Trophoblast cell (in vitro differentiated cells and primary cell): ENCODE measurements around the gene UBE2L6.

ENCODE experiments used
- DNase-seq, 2 donors: peaks; one replicate each; pipeline ENCODE4 v3.0.0-alpha.2; 2016
- H2AFZ ChIP-seq: 2 replicates; pipeline ENCODE4 v1.6.1; 2013; ENCODE audit warnings: low read length, moderate library complexity, mild to moderate bottlenecking; ENCODE audit not compliant: insufficient read depth, poor library complexity
- H2AK5ac ChIP-seq: 2 replicates; pipeline ENCODE4 v1.6.1; 2013; ENCODE audit warnings: mild to moderate bottlenecking, low read length
- H2BK120ac ChIP-seq: 2 replicates; pipeline ENCODE4 v1.6.1; 2013; ENCODE audit warnings: low read length, mild to moderate bottlenecking, moderate library complexity; ENCODE audit not compliant: insufficient read depth, poor library complexity
- H2BK12ac ChIP-seq: 2 replicates; pipeline ENCODE4 v1.6.1; 2013; ENCODE audit warnings: mild to moderate bottlenecking, low read length, moderate library complexity
- H2BK5ac ChIP-seq: 2 replicates; pipeline ENCODE4 v1.6.1; 2013; ENCODE audit warnings: low read length, low read depth, moderate library complexity, mild to moderate bottlenecking; ENCODE audit not compliant: poor library complexity
- H3K14ac ChIP-seq: 2 replicates; pipeline ENCODE4 v1.6.1; 2013; ENCODE audit warnings: mild to moderate bottlenecking, low read length
- H3K18ac ChIP-seq: 2 replicates; pipeline ENCODE4 v1.6.1; 2013; ENCODE audit warnings: mild to moderate bottlenecking, low read length
- H3K23ac ChIP-seq: 2 replicates; pipeline ENCODE4 v1.6.1; 2013; ENCODE audit warnings: low read length
- H3K27ac ChIP-seq: 2 replicates; pipeline ENCODE4 v1.5.1; 2013; ENCODE audit warnings: low read depth, mild to moderate bottlenecking, inconsistent platforms, low read length, moderate library complexity
- H3K27me3 ChIP-seq: 2 replicates; pipeline ENCODE4 v1.6.1; 2013; ENCODE audit warnings: inconsistent platforms, mild to moderate bottlenecking, low read length, moderate library complexity; ENCODE audit not compliant: insufficient read depth
- H3K36me3 ChIP-seq, 2 experiments: 1 replicate in 1 of 2; 2 replicates in 1 of 2; pipeline ENCODE4 v1.6.1; 2013; ENCODE audit warnings: low read length in 2 of 2, mild to moderate bottlenecking in 2 of 2, moderate library complexity in 1 of 2; ENCODE audit not compliant: insufficient read depth in 2 of 2, control insufficient read depth in 1 of 2
- H3K4ac ChIP-seq: 2 replicates; pipeline ENCODE4 v1.6.1; 2013; ENCODE audit warnings: low read depth, mild to moderate bottlenecking, low read length, moderate library complexity
- H3K4me1 ChIP-seq, 2 experiments: 1 replicate in 1 of 2; 2 replicates in 1 of 2; pipeline ENCODE4 v1.6.1; 2013; ENCODE audit warnings: low read length in 2 of 2, mild to moderate bottlenecking in 2 of 2, moderate library complexity in 1 of 2; ENCODE audit not compliant: insufficient read depth in 2 of 2, control insufficient read depth in 1 of 2
- H3K4me2 ChIP-seq: 2 replicates; pipeline ENCODE4 v1.6.1; 2013; ENCODE audit warnings: inconsistent platforms, mild to moderate bottlenecking, low read length, moderate library complexity
- H3K4me3 ChIP-seq: 2 replicates; pipeline ENCODE4 v1.5.1; 2013; ENCODE audit warnings: mild to moderate bottlenecking, low read depth, low read length, inconsistent platforms
- H3K79me1 ChIP-seq: one replicate; pipeline ENCODE4 v1.6.1; 2013; ENCODE audit warnings: low read length
- H3K79me2 ChIP-seq: 2 replicates; pipeline ENCODE4 v1.6.1; 2013; ENCODE audit warnings: low read length, mild to moderate bottlenecking; ENCODE audit not compliant: control insufficient read depth, insufficient read depth, poor library complexity
- H3K9ac ChIP-seq: 2 replicates; pipeline ENCODE4 v1.6.1; 2013; ENCODE audit warnings: mild to moderate bottlenecking, low read length
- H3K9me3 ChIP-seq: 2 replicates; pipeline ENCODE4 v1.6.1; 2013; ENCODE audit warnings: low read depth, mild to moderate bottlenecking, control low read depth, inconsistent platforms, low read length; ENCODE audit not compliant: insufficient read depth
- H4K12ac ChIP-seq: 2 replicates; pipeline ENCODE4 v1.6.1; 2013; ENCODE audit warnings: low read depth, mild to moderate bottlenecking, low read length, moderate library complexity
- H4K8ac ChIP-seq: 2 replicates; pipeline ENCODE4 v1.6.1; 2013; ENCODE audit warnings: low read depth, mild to moderate bottlenecking, low read length, moderate library complexity
- H4K91ac ChIP-seq: one replicate; pipeline ENCODE4 v1.6.1; 2013; ENCODE audit warnings: low read depth, mild to moderate bottlenecking, low read length, moderate library complexity
- WGBS: extraction: QIAGEN DNeasy Blood & Tissue Kit; methylation state at CpG from one replicate; pipeline ENCODE4 v1.1.7; 2013; ENCODE audit warnings: missing lambda C conversion rate; ENCODE audit not compliant: insufficient read length, insufficient coverage; ENCODE audit errors: extremely low coverage; 5-methylcytosine and 5-hydroxymethylcytosine counted together

The UBE2L6 gene

DNA sequence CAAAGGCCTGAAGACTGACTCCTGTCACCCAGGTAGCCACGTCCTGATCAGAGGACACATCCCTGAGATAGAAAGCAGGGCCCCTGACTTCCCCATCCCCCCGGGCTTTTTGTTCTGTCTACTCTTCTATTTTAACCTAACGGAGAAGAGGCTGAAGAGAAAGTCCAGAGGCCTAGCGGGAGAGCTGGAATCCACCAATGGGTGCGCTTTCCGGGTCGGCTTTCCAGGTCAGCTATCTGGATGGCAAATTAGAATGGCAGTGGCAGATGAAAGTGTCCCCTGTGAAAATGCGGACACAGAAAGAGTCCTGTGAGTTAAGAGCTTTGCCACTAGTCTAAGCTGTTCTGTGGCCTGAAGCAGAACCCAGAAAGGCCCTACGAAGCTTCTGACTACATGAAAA, 16.9 kb upstream of the UBE2L6 start:
- no peak overlapping the region for H4K8ac ChIP-seq
- peaks cover 0 to 3% of the 10 kb centered on the region in 2 experiments for H3K4me1 ChIP-seq
- H4K12ac ChIP-seq = no peak overlapping the region
- H2BK5ac ChIP-seq = no peak overlapping the region
- H2AK5ac ChIP-seq = no peak overlapping the region
- no peak overlapping the region for H3K14ac ChIP-seq
- DNase-seq = no peak
- H3K4me3 ChIP-seq = no peak overlapping the region
- no peaks in the 10 kb centered on the region for H3K27me3 ChIP-seq
- no peak overlapping the region for H3K18ac ChIP-seq
- no peak overlapping the region for H2BK12ac ChIP-seq
- H3K23ac ChIP-seq = no peak overlapping the region
- H3K79me1 ChIP-seq = no peaks in the 10 kb centered on the region
- no peak overlapping the region for H3K4ac ChIP-seq
- no peak overlapping the region for H2BK120ac ChIP-seq
- H3K4me2 ChIP-seq = no peak overlapping the region
- no peak overlapping the region for H3K27ac ChIP-seq
- H4K91ac ChIP-seq = no peak overlapping the region
- H2AFZ ChIP-seq = no peak overlapping the region
- no peaks in the 10 kb centered on the region for H3K36me3 ChIP-seq
- H3K79me2 ChIP-seq = no peaks in the 10 kb centered on the region
- no peak overlapping the region for H3K9ac ChIP-seq
- WGBS = no CpG with 5 or more reads among the region's 9 CpGs
- H3K9me3 ChIP-seq = no peaks in the 10 kb centered on the region

DNA sequence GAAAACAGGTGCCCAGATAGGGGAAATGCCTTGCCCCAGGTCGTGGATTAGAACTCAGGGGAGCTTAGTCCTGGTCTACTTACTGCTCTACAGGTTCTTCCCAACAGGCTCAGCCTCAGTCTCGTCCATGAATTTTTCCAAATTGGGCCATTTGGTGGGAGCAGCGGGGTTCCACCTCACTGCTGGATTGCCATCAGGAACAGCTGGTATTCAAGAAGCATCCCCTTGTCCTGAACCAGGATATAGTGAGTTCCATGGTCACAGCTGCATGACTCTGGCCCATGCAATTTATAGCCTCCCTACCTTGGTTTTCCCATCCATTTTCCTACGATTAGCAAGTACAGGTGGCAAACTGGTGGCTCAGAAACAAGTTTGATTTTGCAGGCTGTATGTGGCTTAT, 6.6 kb upstream of the UBE2L6 start:
- Histone ChIP-seq H3K79me2 (no peaks in the 10 kb centered on the region), H3K4me3 (no peak overlapping the region), H3K23ac (no peak overlapping the region), H3K36me3 (no peaks in the 10 kb centered on the region), H2AFZ (no peak overlapping the region), H4K91ac (no peak overlapping the region), H3K27me3 (no peaks in the 10 kb centered on the region), H2BK120ac (no peak overlapping the region), H3K18ac (no peak overlapping the region), H2AK5ac (no peak overlapping the region), H3K79me1 (no peaks in the 10 kb centered on the region), H3K9ac (no peak overlapping the region), H3K4ac (no peak overlapping the region), H3K14ac (no peak overlapping the region), H2BK12ac (no peak overlapping the region), H3K9me3 (no peaks in the 10 kb centered on the region), H4K8ac (no peak overlapping the region), H3K27ac (no peak overlapping the region), H3K4me1 (no peaks in the 10 kb centered on the region), H3K4me2 (no peak overlapping the region), H4K12ac (no peak overlapping the region), H2BK5ac (no peak overlapping the region)
- WGBS = no CpG with 5 or more reads among the region's 4 CpGs
- no peak for DNase-seq

DNA sequence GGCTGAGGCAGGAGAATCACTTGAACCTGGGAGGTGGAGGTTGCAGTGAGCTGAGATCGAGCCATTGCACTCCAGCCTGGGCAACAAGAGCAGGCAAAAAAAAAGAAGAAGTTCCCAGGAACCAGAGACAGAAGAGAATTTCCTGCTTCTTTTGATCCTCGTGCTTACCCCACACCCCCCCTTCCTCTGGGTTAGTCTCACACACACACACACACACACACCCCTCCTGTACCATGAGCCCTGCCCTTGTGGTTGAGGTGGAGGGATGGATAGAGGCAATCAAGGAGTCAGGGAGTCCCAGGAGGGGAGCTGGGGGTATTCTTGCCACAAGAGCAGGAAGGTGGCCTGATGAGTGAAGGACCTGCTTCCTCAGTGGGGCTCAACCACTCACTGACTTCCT, 4.1 kb upstream of the UBE2L6 start:
- H2AK5ac ChIP-seq = peak overlapping the region; percentile 6
- H4K8ac ChIP-seq = no peak overlapping the region
- no peak for DNase-seq
- H3K18ac ChIP-seq = no peak overlapping the region
- peaks cover 0 to 3% of the 10 kb centered on the region in 2 experiments for H3K4me1 ChIP-seq
- H3K27me3 ChIP-seq = peaks cover 4% of the 10 kb centered on the region
- H4K12ac ChIP-seq = no peak overlapping the region
- no CpG with 5 or more reads among the region's 2 CpGs for WGBS
- no peak overlapping the region for H2BK12ac ChIP-seq
- no peak overlapping the region for H3K4me3 ChIP-seq
- H3K79me2 ChIP-seq = no peaks in the 10 kb centered on the region
- H4K91ac ChIP-seq = no peak overlapping the region
- H3K79me1 ChIP-seq = peaks cover 2% of the 10 kb centered on the region
- H2BK5ac ChIP-seq = no peak overlapping the region
- no peak overlapping the region for H3K27ac ChIP-seq
- H3K9ac ChIP-seq = no peak overlapping the region
- no peak overlapping the region for H2BK120ac ChIP-seq
- H3K36me3 ChIP-seq = no peaks in the 10 kb centered on the region
- H3K4me2 ChIP-seq = no peak overlapping the region
- H3K23ac ChIP-seq = no peak overlapping the region
- no peak overlapping the region for H3K4ac ChIP-seq
- no peaks in the 10 kb centered on the region for H3K9me3 ChIP-seq
- no peak overlapping the region for H2AFZ ChIP-seq
- no peak overlapping the region for H3K14ac ChIP-seq

DNA sequence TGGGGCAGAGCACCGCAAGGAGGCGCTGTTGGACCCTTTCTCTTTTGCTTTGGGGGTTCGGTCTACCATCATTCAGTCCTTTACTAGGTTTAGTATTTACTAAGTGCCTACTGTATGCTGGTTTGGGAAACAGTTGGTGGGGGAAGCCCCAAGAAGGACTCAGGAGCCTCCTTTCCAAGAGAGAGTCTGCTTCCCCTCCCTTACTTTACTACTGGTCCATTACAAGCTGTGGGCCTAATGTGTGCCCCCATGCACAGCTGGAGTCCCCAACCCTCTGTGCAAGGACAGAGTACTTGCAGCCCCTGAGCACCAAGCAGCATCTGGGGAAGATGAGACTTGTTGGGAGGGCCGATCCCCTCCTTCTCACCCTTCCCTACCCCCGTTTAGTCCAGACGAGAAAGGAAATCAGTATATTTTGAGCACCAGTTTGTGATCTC, 876 bp upstream of the UBE2L6 start:
- peaks cover 4% of the 10 kb centered on the region for H3K27me3 ChIP-seq
- no peak overlapping the region for H2AFZ ChIP-seq
- no peak overlapping the region for H3K4me3 ChIP-seq
- no peaks in the 10 kb centered on the region for H3K9me3 ChIP-seq
- no peak overlapping the region for H2AK5ac ChIP-seq
- H3K4me1 ChIP-seq = peaks cover 0 to 3% of the 10 kb centered on the region in 2 experiments
- no peaks in the 10 kb centered on the region for H3K79me2 ChIP-seq
- no peak overlapping the region for H3K18ac ChIP-seq
- no peak overlapping the region for H4K8ac ChIP-seq
- H4K91ac ChIP-seq = no peak overlapping the region
- no peak overlapping the region for H2BK5ac ChIP-seq
- H2BK12ac ChIP-seq = no peak overlapping the region
- WGBS = no CpG with 5 or more reads among the region's 6 CpGs
- no peak overlapping the region for H3K14ac ChIP-seq
- no peak overlapping the region for H3K4ac ChIP-seq
- H3K4me2 ChIP-seq = peak overlapping the region; percentile 96
- H3K9ac ChIP-seq = no peak overlapping the region
- no peak overlapping the region for H3K27ac ChIP-seq
- DNase-seq = peak in 1 of 2 donors; percentile 70
- H2BK120ac ChIP-seq = no peak overlapping the region
- no peak overlapping the region for H3K23ac ChIP-seq
- H4K12ac ChIP-seq = no peak overlapping the region
- no peaks in the 10 kb centered on the region for H3K36me3 ChIP-seq
- peaks cover 2% of the 10 kb centered on the region for H3K79me1 ChIP-seq
